ENCODE data around the gene MEP1A.
"Not testable (repeated sequence)": the region's sequence is repeated elsewhere in the genome, so short reads cannot be mapped to it uniquely, and the experiment has no call there.

MEP1A gene

DNA sequence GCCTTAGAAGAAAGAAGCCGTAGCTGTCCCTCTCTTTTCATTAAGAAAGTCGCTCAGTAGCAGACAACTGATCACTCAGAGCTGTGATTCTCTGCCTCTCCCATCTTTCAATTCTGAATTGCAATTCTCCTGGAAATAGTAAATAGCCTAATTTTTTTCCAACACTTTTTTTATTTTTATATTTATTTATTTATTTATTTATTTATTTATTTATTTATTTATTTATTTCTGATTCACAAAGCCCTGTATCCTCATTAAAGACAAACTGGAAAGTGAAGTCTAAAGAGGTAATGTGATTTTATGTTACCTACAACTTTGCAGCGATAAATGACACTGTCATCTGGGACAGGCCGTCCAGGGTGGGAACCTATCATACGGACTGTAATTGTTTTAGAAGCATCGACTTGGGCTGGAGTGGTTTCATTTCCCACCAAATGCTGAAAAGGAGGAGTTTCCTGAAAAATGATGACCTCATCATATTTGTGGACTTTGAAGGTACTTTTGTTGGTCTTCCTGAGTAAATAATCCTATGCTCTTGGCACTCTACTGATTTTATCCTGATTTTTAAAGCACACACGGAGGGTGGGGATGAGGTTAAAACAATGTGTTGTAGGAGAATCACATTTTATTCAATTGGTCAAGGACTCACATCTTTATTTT is 41.2 kb downstream of the MEP1A start:
- FAIRE-seq, result not testable (repeated sequence)

DNA sequence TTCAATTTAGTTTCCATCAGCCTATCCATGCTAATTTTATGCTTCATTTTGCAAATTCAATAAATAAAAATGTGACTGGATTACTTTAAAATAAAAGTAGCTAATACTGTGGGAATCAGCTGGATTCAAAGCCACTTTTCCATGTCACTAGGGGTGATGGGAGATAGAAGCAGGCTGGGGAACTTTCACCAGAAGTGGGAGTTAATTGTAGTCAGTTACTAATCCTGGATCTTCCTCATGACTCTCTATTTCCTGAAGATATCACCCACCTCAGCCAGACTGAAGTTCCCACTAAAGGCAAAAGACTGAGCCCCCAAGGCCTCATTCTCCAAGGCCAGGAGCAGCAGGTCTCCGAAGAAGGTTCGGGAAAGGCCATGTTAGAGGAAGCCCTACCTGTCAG is 41.8 kb downstream of the MEP1A start:
- not testable (repeated sequence) for FAIRE-seq

GRCh38 chr6:46838033-46838432 is 44.8 kb downstream of the MEP1A start:
- no peak for FAIRE-seq

DNA sequence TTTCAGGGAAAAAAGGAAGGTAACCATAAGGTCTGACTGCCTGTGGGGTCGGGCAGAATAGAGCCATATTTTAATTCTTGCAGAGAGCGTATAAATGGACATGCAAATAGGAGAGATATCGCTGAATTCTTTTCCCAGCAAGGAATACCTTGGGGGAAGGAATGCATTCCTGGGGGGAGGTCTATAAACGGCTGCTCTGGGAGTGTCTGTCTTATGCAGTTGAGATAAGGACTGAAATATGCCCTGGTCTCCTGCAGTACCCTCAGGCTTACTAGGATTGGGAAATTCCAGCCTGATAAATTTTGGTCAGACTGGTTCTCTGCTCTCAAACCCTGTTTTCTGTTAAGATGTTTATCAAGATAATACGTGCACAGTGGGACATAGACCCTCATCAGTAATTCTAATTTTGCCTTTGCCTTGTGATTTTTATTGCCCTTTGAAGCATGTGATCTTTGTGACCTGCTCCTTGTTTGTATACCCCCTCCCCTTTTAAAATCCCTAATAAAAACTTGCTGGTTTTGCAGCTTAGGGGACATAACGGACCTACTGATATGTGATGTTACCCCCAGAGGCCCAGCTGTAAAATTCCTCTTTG is 49.2 kb downstream of the MEP1A start:
- not testable (repeated sequence) for FAIRE-seq

DNA sequence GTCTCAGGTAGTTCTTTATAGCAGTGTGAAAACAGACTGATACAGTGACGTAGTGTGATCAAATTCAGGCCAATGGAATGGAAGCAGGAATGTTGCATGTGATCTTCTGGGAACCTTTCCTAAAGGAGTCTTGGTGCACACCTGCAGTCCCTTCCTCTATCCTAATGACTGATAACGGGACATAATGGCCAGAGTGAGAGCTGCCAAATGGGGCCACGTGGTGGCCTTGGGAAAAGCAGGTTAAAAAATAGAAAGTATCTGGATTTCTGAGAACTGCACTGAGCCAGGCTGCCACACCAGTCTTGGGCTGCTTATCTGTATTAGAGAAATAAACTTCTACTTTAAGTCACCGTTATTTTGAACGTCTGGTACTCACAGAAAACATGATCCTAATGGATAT is 51.9 kb downstream of the MEP1A start:
- FAIRE-seq, result no peak

DNA sequence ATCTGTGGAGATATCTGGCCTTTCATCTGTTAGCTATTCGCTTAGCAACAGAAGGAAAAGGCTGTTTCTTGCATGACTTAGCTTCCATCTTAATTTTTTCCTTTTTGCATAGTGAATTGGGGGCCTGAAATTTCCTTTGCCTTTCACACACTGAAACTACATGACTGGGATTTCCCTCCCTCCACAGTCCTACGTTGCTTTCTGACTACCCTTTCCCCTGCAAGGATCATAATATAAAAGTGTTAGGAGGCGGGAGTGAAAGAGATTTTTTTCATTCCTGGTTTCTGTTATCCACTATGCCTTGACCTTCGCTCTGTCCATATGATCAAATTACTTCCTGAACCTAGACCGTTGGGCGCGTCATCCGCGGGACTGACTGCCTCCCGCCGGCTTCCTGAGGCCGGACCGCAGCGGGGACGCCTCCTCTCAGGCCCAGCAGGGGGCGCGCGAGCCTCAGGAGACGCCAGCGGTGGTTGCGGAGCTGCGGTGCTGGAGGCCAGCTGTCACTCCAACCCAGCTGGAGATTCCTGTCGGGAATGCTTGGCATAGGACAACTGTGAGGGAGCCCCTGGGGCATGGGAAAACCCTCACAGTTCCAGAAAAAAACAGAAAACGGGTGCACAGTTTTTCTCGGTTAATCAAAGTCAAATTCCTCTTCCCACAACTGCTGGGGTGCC is 55.6 kb downstream of the MEP1A start:
- FAIRE-seq, result no peak

DNA sequence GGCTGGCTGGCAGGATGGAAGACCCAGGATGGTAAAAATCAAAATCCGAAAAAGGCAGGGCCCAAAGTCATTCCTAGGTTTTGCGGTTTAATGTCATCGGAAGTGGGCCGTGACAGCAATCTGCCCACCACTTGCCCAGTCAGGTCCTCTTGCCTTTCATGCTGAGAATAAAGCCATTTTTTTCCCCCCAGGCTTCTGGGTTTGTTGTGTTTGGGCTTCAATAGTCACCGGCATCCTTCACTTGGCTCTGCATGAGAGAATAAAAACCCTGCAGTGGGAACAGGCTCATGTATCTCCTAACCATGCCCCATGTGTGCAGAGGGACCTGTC is 56.1 kb downstream of the MEP1A start:
- no peak for FAIRE-seq

GRCh38 chr6:46850792-46851191 is 57.6 kb downstream of the MEP1A start:
- FAIRE-seq, result no peak

- FAIRE-seq, result not testable (repeated sequence)
These were observed 58.4 kb downstream of the MEP1A start for GRCh38 chr6:46851576-46851975.

GRCh38 chr6:46855966-46856365 is 62.8 kb downstream of the MEP1A start:
- not testable (repeated sequence) for FAIRE-seq

GRCh38 chr6:46862381-46862780 is 69.2 kb downstream of the MEP1A start:
- no peak for FAIRE-seq

DNA sequence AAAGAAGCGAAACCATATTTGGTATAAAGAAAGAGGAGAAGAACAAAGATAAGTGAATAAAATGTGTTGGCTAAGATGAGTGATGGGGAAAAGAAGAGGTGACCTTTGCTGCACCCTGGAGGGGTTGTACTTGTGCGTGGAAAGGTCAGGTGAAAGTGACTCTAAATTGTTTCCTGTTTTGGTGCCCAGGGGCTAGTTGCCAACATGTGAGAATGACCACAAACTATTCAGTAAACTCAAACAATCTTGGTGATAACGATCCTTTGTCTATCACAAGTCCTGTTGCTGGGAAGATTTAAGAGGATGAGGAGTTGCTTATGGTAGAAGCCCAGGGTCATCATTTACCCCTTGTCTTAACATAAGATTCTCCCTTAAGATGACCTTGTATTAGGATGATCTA is 70.6 kb downstream of the MEP1A start:
- no peak for FAIRE-seq

DNA sequence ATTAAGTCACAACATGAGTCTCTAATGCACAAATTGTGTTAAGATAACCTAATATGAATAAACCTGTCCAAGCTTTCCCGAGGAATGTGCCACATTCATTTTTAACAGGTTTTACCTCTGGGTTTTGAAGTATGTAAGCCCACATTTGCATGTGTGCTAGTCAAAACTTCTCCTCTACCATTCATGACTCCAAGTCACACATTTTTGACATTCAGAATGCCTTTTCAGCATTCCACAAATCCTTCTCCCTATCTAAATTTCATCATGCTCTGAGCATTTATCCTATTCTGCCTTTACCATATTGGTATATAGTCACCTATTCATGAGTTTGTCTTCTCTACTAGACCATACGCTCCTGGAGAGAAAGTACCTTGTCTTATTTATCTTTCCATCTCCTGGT is 72.0 kb downstream of the MEP1A start:
- no peak for FAIRE-seq

GRCh38 chr6:46867411-46867810 is 74.2 kb downstream of the MEP1A start:
- no peak for FAIRE-seq

DNA sequence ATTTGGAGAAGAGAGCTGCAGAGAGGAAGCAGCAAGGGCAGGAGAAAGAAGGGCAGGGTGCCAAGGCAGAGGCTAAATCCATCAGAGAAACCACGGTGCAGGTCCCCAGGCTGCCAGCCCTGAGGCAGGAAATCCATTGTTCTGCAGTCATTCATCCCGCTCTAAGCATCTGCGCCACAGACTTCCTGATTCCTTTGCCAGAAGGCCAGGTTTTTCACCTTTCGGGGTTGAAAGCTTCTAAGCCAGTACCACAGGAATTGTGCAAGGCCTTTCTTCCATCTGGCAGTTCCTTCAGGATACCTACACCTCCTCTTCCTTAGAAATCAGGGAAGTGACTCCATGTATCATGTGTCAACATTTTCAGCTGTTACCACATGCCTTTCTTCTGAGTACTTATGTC is 82.9 kb downstream of the MEP1A start:
- no peak for FAIRE-seq

DNA sequence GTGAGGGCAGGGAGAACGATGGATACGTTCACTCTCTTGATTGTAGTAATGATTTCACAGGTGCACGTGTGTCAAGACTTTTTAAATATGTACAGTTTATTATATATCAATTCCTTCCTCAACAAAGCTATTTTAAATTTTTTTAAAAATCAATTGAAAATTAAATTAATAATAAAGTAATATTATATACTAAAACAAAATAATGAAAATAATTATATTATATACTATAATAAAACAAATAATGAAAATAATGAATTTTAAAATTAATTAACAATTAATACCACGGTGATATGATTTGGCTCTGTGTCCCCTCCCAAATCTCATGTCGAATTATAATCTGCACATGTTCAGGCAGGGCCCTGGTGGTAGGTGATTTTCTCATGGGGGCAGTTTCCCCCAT is 85.8 kb downstream of the MEP1A start:
- FAIRE-seq, result no peak

DNA sequence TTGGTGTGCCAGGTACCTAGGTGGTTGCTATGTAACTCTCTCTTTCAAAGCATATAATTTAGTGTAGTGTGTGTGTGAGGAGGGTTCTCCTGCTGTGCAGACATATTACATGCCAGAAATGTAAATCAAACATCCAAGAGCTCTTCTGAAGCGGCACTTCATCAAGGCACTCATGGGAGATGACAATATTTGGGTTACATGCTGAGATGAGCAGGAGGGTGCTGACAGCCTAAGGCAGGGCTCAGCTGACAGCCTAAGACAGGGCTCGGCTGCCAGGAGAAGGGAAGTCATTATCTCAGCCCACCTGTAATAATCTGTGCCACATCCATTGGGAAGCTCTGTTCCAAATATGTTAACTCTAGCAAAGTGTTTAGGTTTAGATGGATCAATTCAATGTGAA is 89.5 kb downstream of the MEP1A start:
- no peak for FAIRE-seq

DNA sequence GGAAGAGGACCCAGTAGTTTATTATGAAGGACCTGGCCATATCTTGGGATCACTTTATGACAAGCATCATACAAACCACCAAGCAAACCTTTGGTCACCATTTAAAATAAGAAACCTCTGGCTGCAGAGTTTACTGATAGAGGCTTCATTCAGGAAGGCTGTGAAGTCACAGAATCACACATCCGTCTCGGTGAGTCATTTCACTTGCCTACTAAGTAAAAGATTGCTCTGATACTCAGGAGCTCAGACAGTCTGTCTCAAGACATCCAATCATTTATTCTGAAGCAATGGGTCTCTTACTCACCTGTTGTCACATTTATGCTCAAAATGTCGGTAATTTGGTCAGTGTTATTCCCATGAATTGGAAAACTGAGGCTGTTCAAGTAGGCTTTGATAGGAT is 94.8 kb downstream of the MEP1A start:
- FAIRE-seq, result no peak

- no peak for FAIRE-seq
These were observed 95.4 kb downstream of the MEP1A start for GRCh38 chr6:46888578-46888977.
